Left renal cortex interstitium (tissue), 4 donors: ENCODE results near the gene TCIRG1. TPM values are rescaled to one million over a fixed set of nuclear protein-coding genes. Genes with fewer than 3 reads are reported as not detected.

Experiments used
- DNase-seq, 4 donors: peaks; one replicate each; pipeline ENCODE4 v3.0.0-alpha.2; 2013; ENCODE audit warnings: low read depth in 4 of 4, low spot score in 2 of 4, missing footprints in 1 of 4
- polyA plus RNA-seq, 4 donors: library from polyadenylated mRNA; unstranded; fragments of 120-200 nt; gene quantifications; one replicate each; pipeline ENCODE4 v1.2.1, GENCODE V29; 2013; ENCODE audit not compliant: insufficient read length in 4 of 4

TCIRG1 gene
- polyA plus RNA-seq, 4 donors = 15.3 to 37.6 (median 26.7) TPM

DNA sequence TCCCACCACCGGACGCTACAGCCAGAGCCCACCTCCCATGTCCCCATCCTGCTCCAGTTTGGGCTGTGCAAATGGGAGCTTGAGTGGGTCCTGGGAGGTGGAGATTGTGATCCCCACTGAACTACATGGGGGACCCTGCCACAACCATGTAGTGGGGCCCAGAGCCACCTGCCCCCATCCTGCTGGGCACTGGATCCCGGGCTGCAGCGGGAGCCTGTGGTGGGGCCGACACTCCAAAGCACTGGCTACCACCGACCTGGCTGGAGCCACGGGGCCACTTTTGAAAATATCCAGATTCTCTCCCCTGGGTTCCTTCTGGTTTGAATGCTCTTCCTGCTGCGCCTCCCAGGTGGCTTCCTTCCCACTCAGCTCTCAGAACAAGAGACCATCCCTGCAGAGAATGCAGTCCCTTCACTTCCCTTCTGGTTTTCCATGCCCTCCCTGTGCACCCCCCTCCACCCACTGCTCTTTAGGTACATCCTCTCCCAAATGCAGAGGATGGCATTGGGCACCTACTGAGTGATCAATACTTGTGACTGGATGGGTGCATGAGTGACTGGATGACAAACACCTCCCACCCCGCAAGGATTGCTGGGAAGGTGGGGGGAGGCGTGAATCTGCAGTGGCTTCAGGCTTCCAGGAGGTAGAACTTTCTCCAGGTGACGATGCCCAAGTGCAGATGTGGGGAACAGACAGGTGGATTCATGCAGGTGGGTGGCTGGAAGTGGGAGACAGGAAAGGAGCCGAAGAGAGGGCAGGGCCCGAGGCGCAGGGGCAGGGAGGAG is 34.1 kb upstream of the TCIRG1 start:
- no peak for DNase-seq

DNA sequence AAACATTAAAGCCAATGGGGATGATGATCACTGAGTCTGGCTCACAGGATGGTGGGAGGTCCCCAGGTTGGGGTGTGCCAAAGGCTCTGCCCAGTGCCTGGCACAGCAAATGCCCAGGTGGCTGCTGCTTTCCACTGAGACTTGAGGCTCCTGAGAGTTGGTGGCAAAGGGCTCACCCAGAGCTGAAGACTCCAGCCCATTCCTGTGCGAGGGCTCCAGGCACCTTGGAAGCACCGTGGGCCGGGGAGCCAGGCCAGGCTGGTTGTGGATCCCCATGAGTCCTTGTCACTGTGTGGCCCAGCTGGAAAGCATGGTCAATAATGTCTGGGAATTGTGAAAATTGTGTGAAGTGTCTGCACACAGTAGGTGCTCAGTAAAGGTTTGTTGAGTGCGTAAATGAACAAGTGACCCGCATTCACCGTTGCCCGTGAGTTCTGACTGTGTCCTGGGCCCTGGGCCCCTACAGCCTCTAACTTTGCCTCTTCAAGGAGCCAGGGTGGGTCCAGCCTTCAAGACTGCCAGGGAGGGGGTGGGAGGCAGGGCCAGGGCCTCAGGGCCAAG is 32.1 kb upstream of the TCIRG1 start:
- DNase-seq = no peak

DNA sequence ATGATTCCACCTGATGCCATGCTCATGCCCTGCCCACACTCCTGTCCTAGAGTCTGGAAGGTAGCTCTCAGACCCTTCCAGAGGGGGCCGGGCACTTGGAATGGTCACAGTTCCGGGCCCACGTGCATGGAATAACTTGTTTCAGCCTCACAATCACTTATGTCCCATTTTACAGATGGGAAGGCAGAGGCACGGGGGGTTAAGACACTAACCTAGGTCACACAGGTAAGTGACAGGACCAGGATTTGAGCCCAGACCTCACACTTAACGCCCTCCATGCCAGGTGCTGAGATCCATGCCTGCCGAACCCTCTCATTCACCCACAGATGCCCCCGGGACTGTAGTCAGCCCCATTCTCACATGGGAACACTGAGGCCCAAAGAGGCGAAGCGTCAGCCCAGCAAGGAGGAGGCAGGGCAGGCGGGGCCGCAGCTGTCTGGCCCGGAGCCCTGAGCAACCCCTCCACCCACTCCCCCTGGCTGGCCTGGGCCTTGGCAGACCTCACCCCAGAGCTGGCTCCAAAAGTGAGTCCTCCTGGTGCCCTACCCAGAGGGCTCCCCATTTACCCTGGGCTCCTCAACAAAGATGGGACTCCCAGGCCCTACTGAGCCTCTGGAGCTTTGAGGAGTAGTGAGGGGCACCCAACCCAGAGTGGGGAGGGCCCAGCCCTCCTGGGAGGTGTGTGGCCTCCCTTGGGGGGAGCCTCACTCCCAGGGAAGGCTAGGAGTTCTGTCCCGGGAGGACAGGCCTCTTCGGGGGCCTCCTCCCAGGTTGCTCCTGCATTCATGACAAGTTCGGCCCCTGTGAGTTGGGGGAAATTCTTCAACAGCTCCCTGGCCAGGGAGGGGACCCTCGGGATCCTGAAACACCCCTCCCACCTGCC is 31.1 kb upstream of the TCIRG1 start:
- no peak for DNase-seq

DNA sequence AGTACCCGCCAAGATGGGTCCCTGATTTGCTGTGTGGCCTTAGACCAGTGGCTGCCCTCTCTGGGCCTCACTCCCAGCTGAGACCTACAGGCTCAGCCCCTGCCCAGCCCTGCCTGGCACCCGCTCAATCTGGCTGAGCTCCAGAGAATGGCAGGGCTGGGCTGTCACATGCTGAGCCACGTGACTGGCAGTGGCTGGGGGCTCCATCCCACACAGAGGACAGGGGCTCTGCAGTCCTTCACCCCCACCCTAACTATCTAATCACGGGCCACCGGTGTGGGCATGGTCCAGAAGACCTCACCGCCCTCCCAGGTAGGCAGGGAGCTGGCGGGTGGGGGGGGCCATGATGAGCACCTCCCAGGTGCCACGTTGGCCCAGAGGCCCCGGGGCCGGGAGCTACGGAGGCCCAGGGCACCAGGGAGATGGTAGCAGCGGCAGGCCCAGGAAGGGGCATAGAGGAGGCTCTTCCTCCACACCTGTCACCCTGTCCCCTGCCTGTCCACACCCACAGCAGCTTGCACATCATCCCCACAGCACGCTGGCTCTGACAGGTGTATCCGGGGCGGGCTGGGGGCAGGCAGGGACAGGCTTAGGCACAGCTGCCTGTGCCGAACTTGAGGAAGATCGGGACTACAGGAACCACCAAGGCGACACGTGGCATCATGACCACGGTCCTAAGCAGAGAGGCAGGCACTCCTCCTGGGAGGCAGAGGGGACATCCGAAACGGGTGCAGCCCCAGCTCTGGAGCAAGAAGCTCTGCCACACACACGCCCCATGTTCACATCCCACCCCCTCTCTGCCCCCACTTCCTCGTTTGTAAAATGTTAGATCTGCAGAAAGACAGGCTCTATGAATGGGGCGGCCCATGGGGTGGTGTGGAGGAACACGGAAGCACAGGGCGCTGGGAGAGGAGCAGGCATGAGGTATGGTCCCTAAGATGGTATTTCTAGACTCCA is 30.2 kb upstream of the TCIRG1 start:
- no peak for DNase-seq

DNA sequence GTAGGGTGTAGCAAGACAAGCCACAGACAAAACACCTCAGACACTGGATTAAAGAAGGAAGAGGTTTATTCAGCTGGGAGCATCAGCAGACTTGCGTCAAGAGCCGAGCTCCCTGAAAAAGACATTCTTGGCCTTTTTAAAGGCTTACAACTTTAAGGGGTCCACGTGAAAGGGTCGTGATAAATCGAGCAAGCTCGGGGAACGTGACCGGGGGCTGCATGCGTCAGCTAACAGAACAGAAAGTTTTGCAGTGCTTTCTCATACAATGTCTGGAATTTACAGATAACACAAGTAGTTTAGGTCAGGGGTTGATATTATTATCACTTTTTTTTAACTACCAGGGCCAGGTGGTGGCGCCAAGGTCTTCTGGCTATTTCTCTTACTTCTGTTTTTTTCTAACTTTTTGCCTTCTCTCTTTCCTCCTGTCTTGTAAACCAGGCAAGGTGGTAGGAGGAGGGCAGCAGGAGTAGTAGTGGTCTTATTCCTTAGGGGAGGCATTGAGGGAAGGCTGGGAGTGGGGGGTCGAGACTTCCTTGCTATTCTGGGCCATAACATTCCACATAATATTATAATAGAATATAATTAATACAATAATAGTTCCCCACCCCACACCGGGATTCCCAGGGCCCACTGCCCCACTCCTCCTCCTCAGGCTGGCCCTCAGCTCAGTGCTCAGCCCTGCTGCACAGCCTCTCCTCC is 29.3 kb upstream of the TCIRG1 start:
- no peak for DNase-seq

DNA sequence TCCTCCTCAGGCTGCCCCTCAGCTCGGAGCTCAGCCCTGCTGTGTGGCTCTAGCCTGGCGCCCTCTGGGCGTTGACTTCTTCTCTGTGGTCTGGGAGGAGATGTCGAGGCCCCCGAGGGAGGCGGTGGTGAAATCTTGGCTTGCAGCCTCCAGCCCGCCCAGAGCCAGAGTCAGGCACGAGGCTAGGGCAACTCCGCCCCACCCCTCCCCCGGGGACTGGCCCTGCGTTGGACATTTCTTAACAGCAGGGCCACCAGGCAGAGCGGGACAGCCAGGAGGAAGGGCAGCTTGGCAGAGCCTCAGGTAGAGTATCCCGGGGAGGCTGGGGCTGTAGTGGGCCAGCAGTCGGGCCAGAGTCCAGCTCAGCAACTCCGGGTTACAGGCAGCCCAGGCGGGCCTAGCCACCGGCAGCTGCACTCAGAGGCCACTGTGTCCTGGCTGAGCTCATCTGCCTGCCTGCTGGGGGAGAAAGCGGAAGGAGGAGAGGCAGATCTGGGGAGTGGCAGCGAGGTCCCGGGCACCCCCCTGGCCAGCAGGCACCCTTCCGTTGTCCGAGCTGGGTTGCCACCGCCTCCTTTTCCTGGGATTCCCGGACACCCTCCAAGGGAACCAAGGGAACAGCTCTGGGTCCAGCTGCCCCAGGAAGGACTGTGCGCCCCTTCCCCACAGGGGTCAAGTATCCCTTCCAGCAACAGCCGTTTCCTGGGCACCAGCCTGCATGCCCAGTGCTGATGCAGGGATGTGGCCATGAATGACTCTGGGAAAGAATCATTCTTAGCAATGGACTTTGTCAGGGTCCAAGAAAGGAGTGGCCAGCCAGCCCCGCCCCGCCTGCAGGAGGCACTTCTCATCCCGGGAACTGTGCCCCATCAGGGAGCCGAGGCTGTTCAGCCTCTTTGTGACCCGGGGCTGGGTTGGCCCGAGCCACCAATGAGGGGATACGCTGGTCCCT is 28.5 kb upstream of the TCIRG1 start, which contains the start of gene ALDH3B1:
TSS of gene ALDH3B1 (plus strand) at position 238 of the 952 bp plus-strand sequence. CDS start 4,971 bp downstream, outside the sequence.
- DNase-seq = no peak

DNA sequence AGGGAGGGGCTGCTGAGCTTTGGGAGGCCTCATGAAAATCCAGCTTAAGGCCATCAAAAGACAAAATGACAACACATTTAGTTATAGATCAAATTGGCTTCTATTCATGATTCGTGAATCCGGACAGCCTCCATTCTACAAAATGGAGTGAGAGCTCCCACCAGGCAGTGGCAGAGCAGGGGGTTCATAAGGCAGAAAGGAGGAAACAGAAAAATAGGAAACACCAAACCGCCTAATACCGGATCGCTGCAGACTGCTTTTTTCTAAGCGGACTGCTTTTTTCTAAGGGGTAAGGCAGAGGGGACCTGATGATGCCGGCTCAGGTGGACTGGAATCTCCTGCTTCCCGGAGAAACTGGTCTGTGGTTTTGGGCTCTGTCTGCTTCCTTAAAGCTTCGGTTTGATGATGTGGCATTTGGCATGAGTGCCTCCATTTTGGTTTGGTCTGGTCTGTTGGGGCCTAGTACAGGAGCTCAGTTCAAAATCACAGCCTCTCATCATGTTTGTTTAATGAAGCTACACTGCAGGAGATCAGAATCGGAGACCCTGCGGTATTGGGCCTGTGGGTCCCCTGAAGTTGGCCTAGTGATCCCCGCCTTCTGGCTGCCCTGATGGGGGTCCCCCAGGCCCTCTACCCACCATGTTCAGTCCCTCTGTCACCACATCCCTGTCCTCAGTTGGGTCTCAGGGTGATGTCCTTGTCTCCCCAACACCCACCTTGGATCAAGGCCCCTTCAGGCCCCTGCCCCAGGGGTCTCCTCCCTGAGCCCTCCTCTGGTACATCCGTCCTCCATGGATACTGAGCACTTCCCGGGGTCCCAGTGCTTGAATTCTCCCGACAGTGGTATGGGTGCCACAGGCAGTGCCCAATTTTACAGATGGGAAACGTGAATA is 27.5 kb upstream of the TCIRG1 start:
- no peak for DNase-seq

DNA sequence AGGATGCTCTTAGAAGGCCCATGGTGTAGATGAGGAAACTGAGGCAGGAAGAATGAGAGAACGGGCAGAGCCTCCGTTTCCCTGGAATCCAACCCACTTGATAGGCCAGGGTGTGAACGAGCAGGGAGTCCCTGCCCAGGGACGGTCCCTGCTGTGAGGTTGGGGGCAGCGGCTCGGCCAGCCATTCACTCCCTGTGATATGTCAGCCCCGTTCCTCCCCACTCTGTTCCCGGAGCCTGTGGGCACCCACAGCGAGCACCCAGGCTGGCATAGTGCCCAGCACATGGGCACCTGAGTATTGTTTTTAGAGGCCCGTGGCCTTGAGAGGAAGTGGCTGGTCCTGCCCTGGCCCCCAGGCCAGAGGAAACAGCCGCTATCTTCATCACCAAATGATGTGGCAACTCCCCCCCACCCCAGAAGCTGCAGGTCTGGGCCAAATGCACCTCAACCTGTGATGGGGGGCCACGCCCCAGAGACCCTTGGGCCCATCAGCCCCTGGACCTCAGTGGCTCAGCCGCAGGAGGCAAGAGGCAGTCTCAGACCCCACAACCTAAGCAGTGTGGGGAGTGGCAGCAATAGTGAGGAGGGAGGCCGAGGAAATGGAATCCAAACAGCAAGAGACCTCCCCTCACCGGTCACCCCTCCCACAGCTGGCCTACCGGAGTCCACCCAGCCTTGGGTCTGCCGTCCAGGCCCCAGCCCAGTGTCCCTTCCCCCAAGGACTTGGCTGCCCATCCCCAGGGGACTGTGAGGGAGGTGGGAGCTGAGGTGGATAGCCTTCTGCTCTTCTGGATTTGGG is 26.6 kb upstream of the TCIRG1 start:
- no peak for DNase-seq

DNA sequence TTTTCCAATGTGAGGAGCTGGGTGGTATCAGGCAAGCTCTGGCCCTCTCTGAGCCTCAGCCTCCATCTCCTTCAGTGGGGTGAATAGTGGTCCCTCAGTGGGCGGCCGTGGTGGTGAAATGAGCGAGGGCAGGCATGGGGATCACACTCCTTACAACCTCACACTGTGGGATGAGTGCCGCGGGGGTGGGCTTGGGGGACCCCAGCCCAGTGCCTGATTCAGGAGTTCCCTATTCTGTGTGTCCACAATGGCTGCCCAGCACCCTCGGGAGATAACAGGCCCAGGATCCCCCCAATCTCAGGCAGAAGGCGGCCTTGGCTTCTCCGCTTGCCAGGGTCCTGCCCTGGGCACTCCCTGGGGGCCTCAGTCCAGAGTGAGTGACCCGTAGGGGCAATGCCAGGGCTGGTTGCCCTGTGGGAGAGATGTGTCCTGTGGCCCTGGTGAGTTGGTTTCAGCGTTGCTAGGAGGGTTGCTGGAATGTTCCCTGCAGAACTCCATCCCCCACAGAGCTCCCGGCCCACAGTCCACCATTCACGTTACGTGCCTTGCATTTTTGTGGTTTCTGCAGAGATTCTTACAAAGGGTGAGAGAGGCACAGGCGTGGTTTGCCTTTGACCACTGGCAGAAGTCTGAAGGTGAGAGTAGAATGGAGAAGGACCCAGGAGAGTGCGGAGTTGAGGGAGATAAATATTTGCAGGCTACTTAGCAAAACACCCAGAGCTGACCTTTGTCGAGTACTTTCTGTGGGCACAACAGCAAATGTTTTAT is 25.8 kb upstream of the TCIRG1 start:
- DNase-seq = no peak

DNA sequence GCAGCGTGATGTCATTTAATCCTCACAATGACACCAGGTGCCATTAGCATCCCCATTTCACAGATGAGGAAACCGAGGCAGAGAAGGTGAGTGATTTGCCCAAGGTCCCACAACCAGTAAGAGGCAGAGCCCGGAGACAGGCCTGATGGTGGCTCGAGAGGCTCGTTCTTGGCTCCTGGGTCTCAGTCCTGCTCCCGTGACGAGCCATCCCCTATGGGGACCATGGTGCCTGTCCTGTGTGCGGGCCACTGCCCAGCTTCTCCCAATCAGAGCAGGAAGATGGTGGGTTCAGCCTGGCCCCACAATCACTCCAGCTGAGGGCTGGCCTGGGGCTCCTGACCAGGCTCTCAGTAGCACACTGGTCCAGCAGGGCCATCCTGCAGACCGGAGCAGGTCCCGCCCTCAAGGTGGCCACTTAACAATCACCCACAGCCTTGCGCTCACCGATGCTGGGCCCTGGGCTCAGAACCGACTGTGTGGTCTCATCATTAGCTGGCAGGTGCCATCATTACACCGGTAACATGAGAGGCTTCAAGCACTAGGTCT is 25.1 kb upstream of the TCIRG1 start:
- no peak for DNase-seq

DNA sequence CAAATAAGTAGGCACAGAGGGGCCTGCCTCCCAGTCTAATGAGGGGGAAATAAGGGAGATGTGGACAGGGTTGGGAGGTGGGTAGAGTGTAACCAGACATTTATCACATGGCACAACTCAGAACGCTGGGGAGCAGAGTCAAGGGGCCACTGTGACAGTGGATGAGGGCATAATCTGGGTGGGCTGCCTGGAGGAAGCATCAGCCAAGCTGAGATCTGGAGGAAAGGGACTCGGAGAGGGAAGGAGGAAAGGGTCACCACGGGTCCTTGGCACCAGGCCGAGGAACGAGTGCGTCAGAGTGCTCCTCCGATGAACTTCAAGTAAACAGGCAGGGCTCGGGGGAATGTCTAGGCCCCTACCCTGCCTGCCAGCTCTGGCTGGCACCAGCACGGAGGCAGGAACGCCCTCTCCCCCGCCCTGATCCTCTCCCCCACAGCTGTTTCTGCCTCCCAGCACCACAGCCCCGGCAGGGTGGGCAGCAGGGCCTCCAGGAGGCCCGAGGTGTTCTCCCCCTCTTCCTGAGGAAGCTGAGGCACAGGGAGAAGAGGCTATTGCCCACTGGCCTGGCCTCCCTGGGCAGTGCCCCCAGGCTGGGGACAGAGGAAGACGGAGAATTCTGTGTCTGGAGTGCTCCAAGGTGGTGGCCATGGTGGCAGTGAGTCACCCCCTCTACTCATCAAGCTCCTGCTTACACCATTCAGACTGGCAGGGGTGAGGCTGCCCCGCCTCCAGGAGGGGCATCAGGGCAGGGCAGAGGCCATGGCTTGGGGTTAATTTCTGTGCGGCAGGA is 24.5 kb upstream of the TCIRG1 start:
- no peak for DNase-seq

DNA sequence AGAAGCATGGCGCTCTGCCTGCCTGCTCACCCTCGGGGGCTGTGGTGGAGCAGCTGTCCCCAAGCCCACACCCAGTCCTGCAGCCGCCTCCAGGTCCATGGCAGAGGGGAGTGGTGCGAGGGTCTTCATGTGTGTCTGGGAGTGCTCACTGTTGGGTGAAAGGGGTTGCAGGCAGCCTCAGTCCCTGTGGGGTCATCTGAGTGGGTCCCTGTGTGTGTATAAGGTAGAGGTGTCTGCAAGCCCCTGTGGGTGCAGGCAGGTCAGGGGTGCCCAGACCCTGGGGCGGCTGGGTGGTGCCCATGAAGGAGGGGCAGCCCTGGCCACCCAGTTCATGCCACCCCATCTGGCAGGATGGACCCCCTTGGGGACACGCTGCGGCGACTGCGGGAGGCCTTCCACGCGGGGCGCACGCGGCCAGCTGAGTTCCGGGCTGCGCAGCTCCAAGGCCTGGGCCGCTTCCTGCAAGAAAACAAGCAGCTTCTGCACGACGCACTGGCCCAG is 23.8 kb upstream of the TCIRG1 start:
- DNase-seq = no peak

DNA sequence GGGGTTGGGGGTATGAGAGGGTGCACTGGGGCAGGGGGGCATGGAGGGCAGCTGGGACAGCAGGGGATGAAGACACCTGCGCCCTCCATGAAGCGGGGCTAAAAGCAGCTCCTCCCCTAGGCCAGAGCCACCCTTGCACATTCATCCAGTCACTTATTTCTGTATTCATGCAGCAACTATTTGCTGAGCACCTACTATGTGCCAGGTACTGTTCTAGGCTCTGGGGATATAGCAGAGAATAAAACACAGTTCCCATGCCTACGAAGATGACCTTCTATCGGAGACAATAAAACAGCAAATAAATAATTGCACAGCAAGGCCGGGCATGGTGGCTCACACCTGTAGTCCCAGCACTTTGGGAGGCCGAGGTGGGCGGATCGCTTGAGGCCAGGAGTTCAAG is 23.4 kb upstream of the TCIRG1 start:
- no peak for DNase-seq

DNA sequence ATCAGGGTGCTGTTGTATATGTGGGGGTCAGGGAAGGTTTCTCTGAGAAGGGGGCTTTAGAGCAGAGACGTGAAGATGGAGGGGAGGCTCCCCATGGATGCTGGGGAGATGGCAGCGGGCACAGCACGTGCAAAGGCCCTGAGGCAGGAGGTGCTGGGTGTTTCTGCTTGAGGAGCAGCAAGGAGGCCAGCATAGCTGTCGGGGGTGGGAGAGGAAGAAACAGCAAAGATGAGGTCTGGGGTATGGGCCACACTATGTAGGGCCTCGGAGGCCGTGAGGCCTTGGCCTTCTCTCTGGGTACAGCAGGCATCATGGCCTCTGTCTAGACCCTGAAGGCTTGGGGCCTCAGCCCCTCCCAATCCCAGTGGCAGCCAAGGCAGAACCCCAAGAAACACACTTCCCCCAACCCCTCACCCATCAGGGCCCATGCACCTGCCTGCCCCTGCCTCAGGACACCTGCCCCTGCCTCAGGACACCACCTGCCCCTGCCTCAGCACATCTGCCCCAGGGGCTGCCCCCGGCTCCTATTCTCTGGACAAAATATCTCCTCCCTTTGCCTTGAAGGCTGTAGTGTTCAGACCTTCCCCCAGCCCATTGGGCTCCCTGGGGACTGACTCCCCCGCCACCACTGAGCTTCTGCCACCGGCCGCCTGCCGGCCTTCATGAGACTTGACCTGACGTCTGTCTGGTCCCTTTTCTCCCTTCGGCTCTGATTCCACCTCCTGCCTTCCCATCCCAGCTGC is 22.5 kb upstream of the TCIRG1 start:
- no peak for DNase-seq
